Stimulated activated CD4-positive, alpha-beta T cell treated with anti-CD3 and anti-CD28 coated beads, Interleukin-12 subunit alpha, Interleukin-12 subunit beta, amount 100 ng/mL, for 48 hours (primary cell): ENCODE results near the gene MAP7D1.
"Not testable (repeated sequence)": the region's sequence is repeated elsewhere in the genome, so short reads cannot be mapped to it uniquely, and the experiment has no call there.

Experiments used
- DNase-seq, 3 donors: peaks; one replicate each; pipeline ENCODE4 v3.0.0-alpha.2; 2020; ENCODE audit warnings: low read depth in 2 of 3, low spot score in 1 of 3

MAP7D1 gene

DNA sequence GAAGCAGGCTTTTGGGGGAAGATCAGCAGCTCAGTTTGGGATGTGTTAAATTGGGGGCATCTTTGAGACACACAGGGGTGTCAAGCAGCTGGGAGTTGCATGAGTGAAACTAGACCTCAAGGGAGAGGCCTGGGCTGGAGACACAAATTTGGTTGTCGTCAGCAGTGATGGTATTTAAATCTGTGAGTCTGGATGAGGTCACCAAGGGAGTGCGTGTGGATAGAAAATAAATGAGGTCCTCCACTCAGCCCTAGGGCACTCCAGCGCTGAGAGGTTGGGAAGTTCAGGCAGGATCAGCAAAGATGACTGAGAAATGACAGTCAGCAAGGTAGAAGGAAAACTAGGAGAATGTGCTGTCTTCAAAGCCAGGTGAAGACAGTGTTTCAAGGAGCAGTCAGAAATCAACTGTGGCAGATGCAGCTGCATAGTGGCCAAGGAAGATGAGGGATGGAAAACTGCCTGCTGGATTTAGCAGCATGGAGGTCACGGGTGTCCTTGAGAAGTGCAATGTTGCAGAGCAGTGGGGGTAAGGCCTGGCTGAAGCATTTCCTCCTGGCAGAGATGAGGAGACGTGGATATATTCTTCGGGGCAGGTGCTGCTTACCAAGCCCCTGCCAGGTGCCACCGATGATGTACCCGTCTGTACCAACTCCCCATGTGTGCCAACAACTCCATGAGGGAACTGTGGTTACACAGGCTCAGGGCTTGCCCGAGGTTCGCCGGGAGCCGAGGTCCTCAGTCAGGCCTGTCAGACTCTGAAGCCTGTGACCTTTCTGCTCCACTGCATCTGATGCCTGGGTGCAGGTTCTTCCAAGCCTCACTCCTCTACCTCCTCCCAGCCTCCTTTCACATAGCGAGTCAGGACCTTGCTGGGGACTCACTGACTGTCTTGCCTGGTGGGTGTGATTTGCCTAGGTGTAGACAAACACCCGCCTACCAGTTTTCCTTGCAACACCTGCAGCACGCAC is 11.3 kb downstream of the MAP7D1 start:
- DNase-seq: no peak

GRCh38 chr1:36168514-36168913 is 12.6 kb downstream of the MAP7D1 start:
- no peak for DNase-seq

GRCh38 chr1:36170643-36171412 is 14.9 kb downstream of the MAP7D1 start:
- no peak for DNase-seq

DNA sequence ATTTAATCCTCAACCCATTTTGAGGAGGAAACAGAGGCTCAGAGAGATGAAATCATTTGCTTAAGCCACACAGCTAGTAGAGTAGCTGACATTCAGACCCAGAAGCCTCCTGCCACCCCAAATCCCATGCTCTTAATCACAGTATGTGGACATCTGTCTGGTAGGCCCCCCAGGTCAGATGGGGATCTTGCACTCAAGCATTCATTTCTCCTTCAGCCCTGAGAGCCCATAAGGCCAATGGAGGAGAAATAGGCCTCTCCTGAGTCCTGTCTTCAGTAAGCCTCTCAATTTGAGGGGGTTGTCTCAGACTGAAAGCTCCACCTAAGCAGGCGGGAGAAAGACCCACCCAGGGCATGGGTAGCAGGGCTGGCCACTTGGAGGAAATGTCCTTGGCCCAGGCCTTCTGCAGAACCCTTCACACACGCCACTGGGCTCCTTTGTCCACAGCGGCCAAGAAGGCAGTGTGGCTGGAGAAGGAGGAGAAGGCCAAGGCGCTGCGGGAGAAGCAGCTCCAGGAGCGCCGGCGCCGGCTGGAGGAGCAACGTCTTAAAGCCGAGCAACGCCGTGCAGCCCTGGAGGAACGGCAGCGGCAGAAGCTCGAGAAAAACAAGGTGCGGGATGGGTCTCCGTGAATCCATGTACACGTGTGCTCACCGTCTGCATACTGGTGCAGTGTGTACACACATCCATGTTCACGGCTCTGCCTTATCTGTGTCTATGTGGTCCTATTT is 16.2 kb downstream of the MAP7D1 start:
- DNase-seq: no peak

- no peak for DNase-seq
Observed at GRCh38 chr1:36172983-36173382, 17.0 kb downstream of the MAP7D1 start.

DNA sequence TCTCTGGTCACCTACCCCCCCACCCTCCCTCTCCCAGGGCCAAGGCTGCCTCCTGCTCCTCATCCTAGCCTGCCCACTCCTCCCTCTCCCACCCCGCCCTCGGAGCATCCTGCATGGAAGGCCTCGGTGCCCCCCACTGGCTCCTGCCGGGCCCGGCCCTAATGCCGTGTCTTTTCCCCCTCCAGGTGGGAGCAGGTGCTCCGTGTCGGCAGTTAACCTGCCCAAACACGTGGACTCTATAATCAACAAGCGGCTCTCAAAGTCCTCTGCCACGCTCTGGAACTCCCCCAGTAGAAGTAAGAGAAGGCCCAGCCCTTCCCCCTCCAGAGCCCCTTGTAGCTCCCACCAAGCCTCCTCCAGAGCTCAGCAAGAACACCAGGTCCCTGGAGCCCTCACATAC is 18.8 kb downstream of the MAP7D1 start:
- no peak for DNase-seq

- no peak for DNase-seq
Observed at GRCh38 chr1:36175137-36176095, 19.5 kb downstream of the MAP7D1 start.

DNA sequence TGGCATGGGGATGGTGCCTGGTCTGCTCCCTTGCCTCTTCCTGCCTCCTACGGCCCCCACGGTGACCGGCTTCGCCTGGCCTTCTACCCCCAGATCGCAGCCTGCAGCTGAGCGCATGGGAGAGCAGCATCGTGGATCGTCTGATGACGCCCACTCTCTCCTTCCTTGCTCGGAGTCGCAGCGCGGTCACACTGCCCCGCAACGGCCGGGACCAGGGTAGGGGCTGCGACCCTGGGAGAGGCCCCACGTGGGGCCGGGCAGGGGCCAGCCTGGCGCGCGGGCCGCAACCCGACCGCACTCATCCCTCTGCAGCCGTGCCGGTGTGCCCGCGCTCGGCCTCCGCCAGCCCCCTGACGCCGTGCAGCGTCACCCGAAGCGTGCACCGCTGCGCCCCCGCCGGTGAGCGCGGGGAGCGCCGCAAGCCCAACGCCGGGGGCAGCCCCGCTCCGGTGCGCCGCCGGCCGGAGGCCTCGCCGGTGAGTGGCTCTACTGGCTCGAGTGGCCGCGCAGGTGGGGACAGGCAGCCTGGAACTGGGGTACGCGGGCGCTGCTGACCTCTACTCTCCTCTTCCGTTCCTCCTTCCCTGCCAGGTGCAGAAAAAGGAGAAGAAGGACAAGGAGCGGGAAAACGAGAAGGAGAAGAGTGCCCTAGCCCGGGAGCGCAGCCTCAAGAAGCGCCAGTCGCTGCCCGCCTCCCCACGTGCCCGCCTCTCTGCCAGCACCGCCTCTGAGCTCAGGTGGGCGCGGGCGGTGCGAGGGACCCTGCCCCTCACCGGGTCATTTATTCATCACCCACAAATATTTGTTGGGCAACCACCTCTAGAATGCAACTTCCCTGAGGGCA is 20.4 kb downstream of the MAP7D1 start:
- DNase-seq: no peak

GRCh38 chr1:36177589-36178431 is 21.9 kb downstream of the MAP7D1 start:
- no peak for DNase-seq

DNA sequence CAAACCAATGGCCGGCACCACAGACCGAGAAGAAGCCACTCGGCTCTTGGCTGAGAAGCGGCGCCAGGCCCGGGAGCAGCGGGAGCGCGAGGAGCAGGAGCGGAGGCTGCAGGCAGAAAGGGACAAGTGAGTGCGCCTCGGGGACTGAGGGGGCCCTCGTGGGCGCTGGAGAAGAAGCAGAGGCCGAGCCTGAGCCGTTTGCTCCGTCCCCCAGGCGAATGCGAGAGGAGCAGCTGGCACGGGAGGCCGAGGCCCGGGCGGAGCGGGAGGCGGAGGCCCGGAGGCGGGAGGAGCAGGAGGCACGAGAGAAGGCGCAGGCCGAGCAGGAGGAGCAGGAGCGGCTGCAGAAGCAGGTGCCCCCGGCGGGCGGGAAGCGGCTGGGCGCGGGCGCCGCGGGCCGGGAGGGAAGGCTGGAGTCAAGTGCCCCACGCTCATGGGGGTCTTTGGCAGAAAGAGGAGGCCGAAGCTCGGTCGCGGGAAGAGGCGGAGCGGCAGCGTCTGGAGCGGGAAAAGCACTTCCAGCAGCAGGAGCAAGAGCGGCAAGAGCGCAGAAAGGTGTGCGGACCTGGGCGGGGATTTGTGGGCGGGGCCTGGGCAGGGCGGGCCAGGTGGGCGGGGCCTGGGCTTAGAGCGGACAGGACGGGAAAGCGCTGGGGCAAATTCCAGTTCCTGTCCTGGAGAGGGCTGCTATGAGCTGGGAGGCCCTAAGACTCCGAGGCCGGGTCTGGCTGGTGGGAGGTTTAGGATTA is 22.7 kb downstream of the MAP7D1 start:
- no peak for DNase-seq

- DNase-seq: no peak
Observed at GRCh38 chr1:36179220-36179600, 23.2 kb downstream of the MAP7D1 start.

DNA sequence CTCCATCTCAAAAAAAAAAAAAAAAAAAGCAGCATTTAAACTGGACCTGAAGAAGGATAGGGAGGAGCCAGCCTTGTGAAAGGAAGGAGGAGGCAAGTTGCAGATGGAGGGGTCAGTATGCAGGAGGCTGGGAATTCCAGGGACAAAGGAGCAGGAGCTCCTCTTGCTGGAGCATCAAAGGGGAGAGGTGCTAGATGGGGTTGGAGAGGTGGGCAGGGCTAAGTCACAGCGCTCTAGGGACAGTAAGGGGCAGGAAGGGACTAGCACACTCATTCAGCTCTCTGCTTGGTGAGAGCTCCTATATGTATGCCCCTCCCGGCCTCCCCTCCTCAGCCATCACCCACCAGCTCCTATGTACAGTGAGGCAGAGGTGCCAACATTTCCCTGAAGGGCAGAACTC is 26.8 kb downstream of the MAP7D1 start:
- no peak for DNase-seq

- no peak for DNase-seq
Observed at GRCh38 chr1:36183309-36183856, 27.4 kb downstream of the MAP7D1 start.

GRCh38 chr1:36187800-36188593 is 32.0 kb downstream of the MAP7D1 start:
- peak; percentile 67 to 75 (median 75) for DNase-seq

DNA sequence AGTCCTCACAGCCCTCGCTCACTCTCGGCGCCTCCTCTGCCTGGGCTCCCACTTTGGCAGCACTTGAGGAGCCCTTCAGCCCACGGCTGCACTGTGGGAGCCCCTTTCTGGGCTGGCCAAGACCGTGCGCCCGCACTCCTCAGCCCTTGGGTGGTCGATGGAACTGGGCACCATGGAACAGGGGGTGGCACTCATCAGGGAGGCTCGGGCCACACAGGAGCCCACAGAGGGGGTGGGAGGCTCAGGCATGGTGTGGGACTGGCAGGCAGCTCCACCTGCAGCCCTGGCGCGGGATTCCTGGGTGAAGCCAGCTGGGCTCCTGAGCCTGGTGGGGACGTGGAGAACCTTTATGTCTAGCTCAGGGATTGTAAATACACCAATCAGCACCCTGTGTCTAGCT is 40.8 kb downstream of the MAP7D1 start:
- not testable (repeated sequence) for DNase-seq

GRCh38 chr1:36198641-36199040 is 42.7 kb downstream of the MAP7D1 start:
- no peak for DNase-seq
